ENCODE data around the gene ZNF618.

The ZNF618 gene

GRCh38 chr9:114004221-114004716 is 128.2 kb downstream of the ZNF618 start:
- Histone ChIP-seq H3K36me3 (ENCODE audit: control insufficient read depth, low read length) (no peaks in the 10 kb centered on the region), H3K9me2 (replicated peaks; ENCODE audit: control insufficient read depth, low read length) (no peaks in the 10 kb centered on the region), H4K20me1 (ENCODE audit: control insufficient read depth, insufficient read depth, low read depth, low read length) (no peaks in the 10 kb centered on the region), H3K79me2 (ENCODE audit: control insufficient read depth, low read length) (no peaks in the 10 kb centered on the region), H3K27me3 (ENCODE audit: control insufficient read depth, low read length) (no peaks in the 10 kb centered on the region; the same call in 1 of the 2 replicates), H3K9me3 (ENCODE audit: control insufficient read depth, insufficient read depth, low read length) (no peaks in the 10 kb centered on the region), H3K4me1 (ENCODE audit: control insufficient read depth, low read length) (no peaks in the 10 kb centered on the region), H3K4me2 (ENCODE audit: low read length) (no peak overlapping the region), H3K4me3 (ENCODE audit: low read length) (no peak overlapping the region), H3F3A (ENCODE audit: control insufficient read depth, insufficient read depth) (no peaks in the 10 kb centered on the region), H3K27ac (ENCODE audit: low read depth, low read length) (no peak overlapping the region)
- TF ChIP-seq EZH2phosphoT487 (IDR thresholded peaks at IDR 0.05; ENCODE audit: borderline replicate concordance, low read length) = no peak
- TF ChIP-seq, protein P1, sequence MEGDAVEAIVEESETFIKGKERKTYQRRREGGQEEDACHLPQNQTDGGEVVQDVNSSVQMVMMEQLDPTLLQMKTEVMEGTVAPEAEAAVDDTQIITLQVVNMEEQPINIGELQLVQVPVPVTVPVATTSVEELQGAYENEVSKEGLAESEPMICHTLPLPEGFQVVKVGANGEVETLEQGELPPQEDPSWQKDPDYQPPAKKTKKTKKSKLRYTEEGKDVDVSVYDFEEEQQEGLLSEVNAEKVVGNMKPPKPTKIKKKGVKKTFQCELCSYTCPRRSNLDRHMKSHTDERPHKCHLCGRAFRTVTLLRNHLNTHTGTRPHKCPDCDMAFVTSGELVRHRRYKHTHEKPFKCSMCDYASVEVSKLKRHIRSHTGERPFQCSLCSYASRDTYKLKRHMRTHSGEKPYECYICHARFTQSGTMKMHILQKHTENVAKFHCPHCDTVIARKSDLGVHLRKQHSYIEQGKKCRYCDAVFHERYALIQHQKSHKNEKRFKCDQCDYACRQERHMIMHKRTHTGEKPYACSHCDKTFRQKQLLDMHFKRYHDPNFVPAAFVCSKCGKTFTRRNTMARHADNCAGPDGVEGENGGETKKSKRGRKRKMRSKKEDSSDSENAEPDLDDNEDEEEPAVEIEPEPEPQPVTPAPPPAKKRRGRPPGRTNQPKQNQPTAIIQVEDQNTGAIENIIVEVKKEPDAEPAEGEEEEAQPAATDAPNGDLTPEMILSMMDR (IDR thresholded peaks at IDR 0.05; ENCODE audit: low read depth, low read length, poor library complexity, severe bottlenecking) = no peak

- Histone ChIP-seq H3K27me3 (ENCODE audit: control insufficient read depth, low read length) (no peaks in the 10 kb centered on the region; the same call in 1 of the 2 replicates), H3K79me2 (ENCODE audit: control insufficient read depth, low read length) (no peaks in the 10 kb centered on the region), H3K4me2 (ENCODE audit: low read length) (no peak overlapping the region)
Measured at GRCh38 chr9:114005371-114006154, 129.5 kb downstream of the ZNF618 start.

GRCh38 chr9:114006155-114006550 is 130.0 kb downstream of the ZNF618 start:
- TF ChIP-seq, protein P1 (IDR thresholded peaks at IDR 0.05; ENCODE audit: low read depth, low read length, poor library complexity, severe bottlenecking) = no peak
- TF ChIP-seq EZH2phosphoT487 (IDR thresholded peaks at IDR 0.05; ENCODE audit: borderline replicate concordance, low read length) = no peak
- no peaks in the 10 kb centered on the region for H3K36me3 ChIP-seq (ENCODE audit: control insufficient read depth, low read length)
- H4K20me1 ChIP-seq (ENCODE audit: control insufficient read depth, insufficient read depth, low read depth, low read length) = no peaks in the 10 kb centered on the region

More at GRCh38 chr9:114005371-114006154, 129.5 kb downstream of the ZNF618 start:
- TF ChIP-seq EZH2phosphoT487 (IDR thresholded peaks at IDR 0.05; ENCODE audit: borderline replicate concordance, low read length) = no peak
- TF ChIP-seq, protein P1 (IDR thresholded peaks at IDR 0.05; ENCODE audit: low read depth, low read length, poor library complexity, severe bottlenecking) = no peak
- H3K4me1 ChIP-seq (ENCODE audit: control insufficient read depth, low read length) = no peaks in the 10 kb centered on the region
- H3F3A ChIP-seq (ENCODE audit: control insufficient read depth, insufficient read depth) = no peaks in the 10 kb centered on the region
- H3K9me3 ChIP-seq (ENCODE audit: control insufficient read depth, insufficient read depth, low read length) = no peaks in the 10 kb centered on the region
- H3K27ac ChIP-seq (ENCODE audit: low read depth, low read length) = no peak overlapping the region
- no peaks in the 10 kb centered on the region for H3K9me2 ChIP-seq (replicated peaks; ENCODE audit: control insufficient read depth, low read length)
- H3K4me3 ChIP-seq (ENCODE audit: low read length) = no peak overlapping the region
- no peaks in the 10 kb centered on the region for H3K36me3 ChIP-seq (ENCODE audit: control insufficient read depth, low read length)
- no peaks in the 10 kb centered on the region for H4K20me1 ChIP-seq (ENCODE audit: control insufficient read depth, insufficient read depth, low read depth, low read length)

More at GRCh38 chr9:114006155-114006550, 130.0 kb downstream of the ZNF618 start:
- no peaks in the 10 kb centered on the region for H3K9me3 ChIP-seq (ENCODE audit: control insufficient read depth, insufficient read depth, low read length)
- no peaks in the 10 kb centered on the region; the same call in 1 of the 2 replicates for H3K27me3 ChIP-seq (ENCODE audit: control insufficient read depth, low read length)
- H3K27ac ChIP-seq (ENCODE audit: low read depth, low read length) = no peak overlapping the region
- no peak overlapping the region for H3K4me2 ChIP-seq (ENCODE audit: low read length)
- no peaks in the 10 kb centered on the region for H3K79me2 ChIP-seq (ENCODE audit: control insufficient read depth, low read length)
- H3K4me1 ChIP-seq (ENCODE audit: control insufficient read depth, low read length) = no peaks in the 10 kb centered on the region
- no peaks in the 10 kb centered on the region for H3F3A ChIP-seq (ENCODE audit: control insufficient read depth, insufficient read depth)
- H3K9me2 ChIP-seq (replicated peaks; ENCODE audit: control insufficient read depth, low read length) = no peaks in the 10 kb centered on the region
- no peak overlapping the region for H3K4me3 ChIP-seq (ENCODE audit: low read length)
